ENCODE measurements around the gene BCL2. TPM values are rescaled to one million over a fixed set of nuclear protein-coding genes. Genes with fewer than 3 reads are reported as not detected.
A peak's percentile ranks its signal among the peaks of the same experiment; 100 is the strongest.

BCL2 gene
- total and polyA plus RNA-seq, 5 donors, result 2.7 to 7.7 (median 4.0) TPM

DNA sequence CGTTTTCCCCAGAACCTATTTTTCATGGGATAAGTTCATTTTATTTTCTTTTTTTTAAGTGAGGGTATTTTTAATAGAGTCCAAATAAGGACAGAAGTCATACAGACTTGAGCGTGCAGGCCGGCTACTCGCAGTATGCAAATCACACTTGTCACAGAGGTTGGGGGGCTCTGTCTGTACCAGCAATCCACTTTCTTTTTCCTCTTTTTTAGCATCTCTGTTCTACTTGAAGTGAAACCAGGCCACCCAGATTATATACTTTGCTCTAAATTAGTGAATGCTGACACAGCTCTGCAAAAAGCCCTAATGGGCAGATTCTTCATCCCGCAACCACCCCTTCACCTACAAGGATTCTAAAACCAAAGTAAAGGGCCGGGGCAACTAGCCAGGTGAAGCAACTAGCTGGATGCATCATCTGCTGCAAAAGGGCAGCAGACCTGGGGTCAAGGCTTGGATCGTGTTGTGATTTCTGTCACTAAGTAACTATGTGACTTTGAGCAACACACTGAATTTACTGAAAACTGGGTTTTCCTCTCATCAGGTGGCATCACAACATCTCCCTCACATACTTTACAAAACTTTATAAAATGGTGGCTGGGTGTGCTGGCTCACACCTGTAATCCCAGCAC is 29.1 kb upstream of the BCL2 start:
- Histone ChIP-seq H3K27ac (ENCODE audit: low read length) (no peak overlapping the region), H3K4me3 (ENCODE audit: low read length) (no peak overlapping the region), H3K9me3 (ENCODE audit: control insufficient read depth, low read length) (no peaks in the 10 kb centered on the region), H3K27me3 (ENCODE audit: control insufficient read depth, insufficient read depth) (no peaks in the 10 kb centered on the region), H3K4me1 (ENCODE audit: control insufficient read depth, insufficient read depth, low read length) (peaks cover 9% of the 10 kb centered on the region)
- no peak for DNase-seq
- intact Hi-C loops (cut with DNase I), result loop anchor here in 3 of 4 donors (5.0 to 10.0 kb wide), 2 partner anchors 69 to 86 kb away; no protein-coding TSS in a partner anchor
- no peak for ATAC-seq
- 94% methylated on average over 7 of the region's 7 CpGs for WGBS

- intact Hi-C loops (cut with DNase I), result loop anchor here in 3 of 4 donors (5.0 to 10.0 kb wide), 2 partner anchors 71 to 88 kb away; no protein-coding TSS in a partner anchor
- ATAC-seq (peak; percentile 46 to 52), DNase-seq (no peak)
- Histone ChIP-seq H3K4me1 (ENCODE audit: control insufficient read depth, insufficient read depth, low read length) (peaks cover 9% of the 10 kb centered on the region), H3K27ac (ENCODE audit: low read length) (peak overlapping the region; percentile 91), H3K9me3 (ENCODE audit: control insufficient read depth, low read length) (no peaks in the 10 kb centered on the region), H3K27me3 (ENCODE audit: control insufficient read depth, insufficient read depth) (no peaks in the 10 kb centered on the region), H3K4me3 (ENCODE audit: low read length) (no peak overlapping the region)
- 79% methylated on average over 7 of the region's 7 CpGs for WGBS
Measured at GRCh38 chr18:63346480-63347183, 27.1 kb upstream of the BCL2 start.

DNA sequence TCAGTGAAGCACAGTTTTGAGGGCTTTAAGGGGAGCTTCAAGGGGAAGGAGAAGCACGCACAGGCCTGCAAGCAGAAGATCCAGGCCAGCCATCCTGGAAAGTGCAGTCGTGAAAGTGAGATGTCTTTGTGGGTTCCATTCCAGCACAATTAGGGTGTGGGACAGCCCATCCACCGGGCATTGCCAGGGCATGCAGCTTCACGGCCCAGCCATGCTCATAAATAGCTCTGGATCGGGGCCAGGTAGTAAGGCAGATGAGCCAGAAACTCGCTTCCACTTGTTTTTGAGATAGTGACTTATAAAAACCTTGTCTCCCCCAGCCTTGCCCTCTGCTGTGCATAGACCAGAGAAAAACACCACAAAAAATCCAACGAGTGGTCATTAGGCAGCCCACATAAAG is 26.5 kb upstream of the BCL2 start:
- 44% methylated on average over 7 of the region's 7 CpGs for WGBS
- Histone ChIP-seq H3K27ac (ENCODE audit: low read length) (peak overlapping the region; percentile 91), H3K4me3 (ENCODE audit: low read length) (no peak overlapping the region), H3K27me3 (ENCODE audit: control insufficient read depth, insufficient read depth) (no peaks in the 10 kb centered on the region), H3K9me3 (ENCODE audit: control insufficient read depth, low read length) (no peaks in the 10 kb centered on the region), H3K4me1 (ENCODE audit: control insufficient read depth, insufficient read depth, low read length) (peaks cover 9% of the 10 kb centered on the region)
- ATAC-seq (peak; percentile 84 to 86), DNase-seq (peak; percentile 51 to 79 (median 71))
- intact Hi-C loops (cut with DNase I), result loop anchor here in 3 of 4 donors (5.0 to 10.0 kb wide), 2 partner anchors 71 to 89 kb away; no protein-coding TSS in a partner anchor

- ATAC-seq (peak in 1 of 2 donors; percentile 17), DNase-seq (no peak)
- H3K9me3 ChIP-seq (ENCODE audit: control insufficient read depth, low read length), result no peaks in the 10 kb centered on the region
- peak overlapping the region; percentile 48 for H3K27ac ChIP-seq (ENCODE audit: low read length)
- peaks cover 9% of the 10 kb centered on the region for H3K4me1 ChIP-seq (ENCODE audit: control insufficient read depth, insufficient read depth, low read length)
- no peaks in the 10 kb centered on the region for H3K27me3 ChIP-seq (ENCODE audit: control insufficient read depth, insufficient read depth)
- WGBS, result 53% methylated on average over 2 of the region's 2 CpGs
- H3K4me3 ChIP-seq (ENCODE audit: low read length), result no peak overlapping the region
- intact Hi-C loops (cut with DNase I), result loop anchor here (5.0 to 10.0 kb wide), 3 partner anchors 72 to 92 kb away; no protein-coding TSS in a partner anchor
Measured at GRCh38 chr18:63344918-63345317, 25.3 kb upstream of the BCL2 start.

DNA sequence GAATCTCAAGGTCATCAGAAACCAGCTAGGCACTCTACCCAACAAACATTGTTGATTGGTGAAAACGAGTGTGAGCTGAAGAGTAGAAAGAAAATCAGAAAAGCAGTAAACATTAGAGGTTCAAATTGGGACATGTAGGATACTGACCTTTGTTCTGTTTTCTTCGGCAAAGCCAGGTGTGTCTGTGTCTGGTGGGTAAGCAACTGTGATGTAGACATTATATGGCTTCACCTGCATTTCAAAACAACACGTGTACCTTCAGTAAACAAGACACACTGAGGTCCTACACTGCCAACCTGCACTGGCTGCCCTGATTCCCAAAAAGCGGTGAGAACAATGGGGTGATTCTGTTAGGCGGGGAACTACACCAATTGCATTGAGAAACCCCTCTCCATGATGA is 24.7 kb upstream of the BCL2 start:
- Histone ChIP-seq H3K4me1 (ENCODE audit: control insufficient read depth, insufficient read depth, low read length) (peaks cover 9% of the 10 kb centered on the region), H3K27ac (ENCODE audit: low read length) (peak overlapping the region; percentile 46), H3K27me3 (ENCODE audit: control insufficient read depth, insufficient read depth) (no peaks in the 10 kb centered on the region), H3K4me3 (ENCODE audit: low read length) (no peak overlapping the region), H3K9me3 (ENCODE audit: control insufficient read depth, low read length) (no peaks in the 10 kb centered on the region)
- ATAC-seq (no peak), DNase-seq (no peak)
- 87% methylated on average over 5 of the region's 5 CpGs for WGBS
- intact Hi-C loops (cut with DNase I), result loop anchor here in 3 of 4 donors (5.0 to 10.0 kb wide), 2 partner anchors 91 to 93 kb away; no protein-coding TSS in a partner anchor

DNA sequence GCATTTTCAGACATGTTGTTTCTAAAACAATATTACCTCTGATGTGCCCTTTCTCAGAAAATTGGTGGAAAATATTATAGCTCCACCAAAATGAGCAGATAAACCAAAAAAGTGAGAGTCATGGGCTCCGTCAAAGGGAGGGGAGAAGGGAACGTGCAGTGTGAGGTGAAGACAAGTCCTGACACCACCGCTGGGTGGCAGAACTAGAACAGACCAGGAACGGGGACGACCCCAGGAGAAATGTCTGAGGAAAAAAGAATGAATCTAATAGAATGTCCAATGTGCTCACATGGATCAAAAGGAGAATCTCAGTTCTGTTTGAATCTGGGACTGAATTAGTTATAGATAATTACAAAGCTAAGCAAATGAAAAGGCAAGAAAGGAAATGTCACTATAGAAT is 22.6 kb upstream of the BCL2 start:
- DNase-seq (peak; percentile 32 to 79 (median 62)), ATAC-seq (peak; percentile 55 to 60)
- Histone ChIP-seq H3K27ac (ENCODE audit: low read length) (no peak overlapping the region), H3K9me3 (ENCODE audit: control insufficient read depth, low read length) (no peaks in the 10 kb centered on the region), H3K4me3 (ENCODE audit: low read length) (no peak overlapping the region), H3K27me3 (ENCODE audit: control insufficient read depth, insufficient read depth) (no peaks in the 10 kb centered on the region), H3K4me1 (ENCODE audit: control insufficient read depth, insufficient read depth, low read length) (peaks cover 9% of the 10 kb centered on the region)
- intact Hi-C loops (cut with DNase I), result loop anchor here in 3 of 4 donors (5.0 to 10.0 kb wide), 2 partner anchors 93 to 95 kb away; no protein-coding TSS in a partner anchor
- WGBS, result 22% methylated on average over 5 of the region's 5 CpGs

DNA sequence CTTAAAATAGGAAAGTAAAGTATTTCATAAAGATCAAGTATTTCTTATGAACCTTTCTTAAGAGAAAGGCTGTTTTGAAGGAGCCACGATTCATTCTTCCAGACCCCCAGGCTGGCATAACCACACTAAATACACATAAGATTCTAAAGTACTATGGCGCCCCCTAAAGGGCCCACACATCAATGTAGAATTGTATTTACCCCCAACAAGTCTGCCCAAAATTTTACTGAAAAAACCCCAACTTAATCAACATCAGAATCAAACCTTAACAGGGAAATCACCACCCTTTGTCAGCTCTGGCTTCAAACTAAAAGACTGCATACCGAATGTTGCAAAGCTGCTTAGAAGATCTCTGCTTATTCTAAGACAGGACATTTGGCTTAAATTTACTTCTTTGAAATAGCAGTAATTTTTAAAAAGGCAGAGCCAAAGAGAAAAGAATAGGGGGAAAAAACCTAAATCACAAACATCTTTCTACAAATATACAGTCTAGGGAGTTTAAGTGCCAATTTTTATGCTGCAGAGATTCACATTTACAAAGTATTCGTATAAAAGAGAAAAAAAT is 20.4 kb upstream of the BCL2 start:
- Histone ChIP-seq H3K27ac (ENCODE audit: low read length) (no peak overlapping the region), H3K4me1 (ENCODE audit: control insufficient read depth, insufficient read depth, low read length) (peaks cover 1% of the 10 kb centered on the region), H3K9me3 (ENCODE audit: control insufficient read depth, low read length) (no peaks in the 10 kb centered on the region), H3K4me3 (ENCODE audit: low read length) (no peak overlapping the region), H3K27me3 (ENCODE audit: control insufficient read depth, insufficient read depth) (no peaks in the 10 kb centered on the region)
- no peak for ATAC-seq
- intact Hi-C loops (cut with DNase I), result loop anchor here in 3 of 4 donors (5.0 to 10.0 kb wide), 2 partner anchors 95 to 97 kb away; no protein-coding TSS in a partner anchor
- DNase-seq, result no peak
- 45% methylated on average over 4 of the region's 4 CpGs for WGBS

DNA sequence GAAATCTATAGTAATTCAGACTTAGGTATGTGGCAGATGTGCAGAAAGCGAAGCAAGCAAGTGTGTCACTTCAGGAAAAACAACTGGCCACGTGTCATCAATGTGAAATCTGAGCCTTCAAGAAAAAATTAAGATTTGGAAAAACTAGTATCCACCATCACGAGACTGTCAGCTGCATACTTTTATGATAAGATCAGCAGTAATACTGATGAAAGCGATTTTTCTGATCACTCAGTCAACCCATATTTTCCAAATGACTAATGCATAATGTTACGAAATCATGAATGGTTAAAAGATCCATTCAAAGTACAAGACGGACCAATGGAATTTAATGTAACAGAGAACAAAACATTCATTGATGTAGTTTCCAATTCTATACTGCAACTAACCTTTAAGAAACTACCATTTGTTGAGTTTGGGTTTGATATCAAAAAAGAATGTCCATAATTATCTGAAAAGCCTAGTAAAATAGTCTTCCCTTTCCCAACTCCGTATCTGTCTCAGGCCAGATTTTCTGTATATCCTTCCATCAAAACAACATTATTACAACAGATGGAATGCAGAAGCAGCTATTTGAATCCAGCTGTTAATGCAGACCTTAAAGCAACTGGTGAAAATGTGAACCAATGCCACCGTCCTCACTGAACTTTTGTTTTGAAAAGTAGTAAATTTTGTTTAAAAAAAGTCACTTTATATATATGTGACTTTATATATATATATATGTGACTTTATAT is 17.0 kb upstream of the BCL2 start:
- intact Hi-C loops (cut with DNase I), result no loop called here
- no peaks in the 10 kb centered on the region for H3K27me3 ChIP-seq (ENCODE audit: control insufficient read depth, insufficient read depth)
- no peaks in the 10 kb centered on the region for H3K9me3 ChIP-seq (ENCODE audit: control insufficient read depth, low read length)
- no peaks in the 10 kb centered on the region for H3K4me1 ChIP-seq (ENCODE audit: control insufficient read depth, insufficient read depth, low read length)
- 61% methylated on average over 8 of the region's 8 CpGs for WGBS
- DNase-seq (no peak), ATAC-seq (no peak)
- H3K27ac ChIP-seq (ENCODE audit: low read length), result no peak overlapping the region
- H3K4me3 ChIP-seq (ENCODE audit: low read length), result no peak overlapping the region

DNA sequence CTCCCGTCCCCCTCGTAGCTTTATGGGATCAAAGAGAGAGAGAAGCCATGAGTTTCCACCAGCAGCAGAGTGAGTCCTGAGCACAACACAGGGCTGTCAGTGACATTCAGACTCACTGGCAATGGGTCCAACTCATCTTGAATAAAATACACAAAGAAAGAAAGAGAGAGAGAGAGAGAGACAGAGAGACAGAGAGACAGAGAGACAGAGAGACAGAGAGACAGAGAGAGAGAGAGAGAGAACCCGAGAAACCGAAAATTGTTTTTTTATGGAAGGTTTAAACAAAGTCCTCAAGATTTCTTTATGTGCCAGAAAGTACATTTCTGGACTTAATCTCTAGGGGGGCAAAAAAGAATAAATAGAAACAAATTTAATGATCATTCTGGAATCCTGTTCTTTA is 11.5 kb upstream of the BCL2 start:
- no peak for ATAC-seq

DNA sequence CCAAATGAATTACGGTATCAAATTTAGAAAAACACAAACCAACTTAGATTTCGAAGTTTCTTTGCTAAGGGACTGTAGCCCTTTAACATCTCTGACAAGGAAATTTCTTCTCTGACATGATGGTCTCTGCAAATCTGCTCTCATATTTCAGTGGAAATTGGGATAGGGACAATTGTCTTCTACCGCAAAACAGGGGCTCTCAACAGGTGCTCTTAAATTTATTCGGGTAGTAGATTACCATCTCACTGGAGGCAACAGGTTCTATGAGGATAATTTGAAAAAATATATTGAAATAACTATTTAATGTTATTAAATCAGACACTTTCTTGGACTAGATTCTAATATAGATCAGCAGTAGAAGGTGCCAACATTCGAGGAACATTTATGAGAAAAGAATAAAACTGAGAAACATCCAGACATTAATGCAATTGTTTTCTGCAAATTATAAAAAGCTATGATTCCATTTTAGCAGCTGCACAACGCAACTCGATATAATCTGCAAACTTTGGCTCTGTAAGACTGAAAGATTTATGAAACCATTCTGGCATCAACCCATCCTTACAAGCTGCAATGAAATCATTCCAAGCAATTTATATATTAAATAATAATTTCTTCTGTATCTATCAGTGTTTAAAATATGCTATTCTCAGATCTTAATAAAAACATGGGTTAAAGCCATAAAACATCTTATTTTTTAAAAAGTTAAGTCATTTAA is 10.0 kb upstream of the BCL2 start:
- no peaks in the 10 kb centered on the region for H3K9me3 ChIP-seq (ENCODE audit: control insufficient read depth, low read length)
- DNase-seq, result no peak
- H3K27me3 ChIP-seq (ENCODE audit: control insufficient read depth, insufficient read depth), result no peaks in the 10 kb centered on the region
- no peak overlapping the region for H3K27ac ChIP-seq (ENCODE audit: low read length)
- no peak overlapping the region for H3K4me3 ChIP-seq (ENCODE audit: low read length)
- 70% methylated on average over 7 of the region's 7 CpGs for WGBS
- ATAC-seq, result no peak
- intact Hi-C loops (cut with DNase I), result no loop called here
- no peaks in the 10 kb centered on the region for H3K4me1 ChIP-seq (ENCODE audit: control insufficient read depth, insufficient read depth, low read length)

More for the DNA sequence above, 11.5 kb upstream of the BCL2 start:
- Histone ChIP-seq H3K27me3 (ENCODE audit: control insufficient read depth, insufficient read depth) (no peaks in the 10 kb centered on the region), H3K4me3 (ENCODE audit: low read length) (no peak overlapping the region), H3K9me3 (ENCODE audit: control insufficient read depth, low read length) (no peaks in the 10 kb centered on the region), H3K27ac (ENCODE audit: low read length) (no peak overlapping the region), H3K4me1 (ENCODE audit: control insufficient read depth, insufficient read depth, low read length) (no peaks in the 10 kb centered on the region)
- DNase-seq, result no peak
- 85% methylated on average over 4 of the region's 4 CpGs for WGBS
- intact Hi-C loops (cut with DNase I), result no loop called here

Measured in right cardiac atrium (tissue), 5 donors.